ENCODE data around the gene SLC11A1.

DNA sequence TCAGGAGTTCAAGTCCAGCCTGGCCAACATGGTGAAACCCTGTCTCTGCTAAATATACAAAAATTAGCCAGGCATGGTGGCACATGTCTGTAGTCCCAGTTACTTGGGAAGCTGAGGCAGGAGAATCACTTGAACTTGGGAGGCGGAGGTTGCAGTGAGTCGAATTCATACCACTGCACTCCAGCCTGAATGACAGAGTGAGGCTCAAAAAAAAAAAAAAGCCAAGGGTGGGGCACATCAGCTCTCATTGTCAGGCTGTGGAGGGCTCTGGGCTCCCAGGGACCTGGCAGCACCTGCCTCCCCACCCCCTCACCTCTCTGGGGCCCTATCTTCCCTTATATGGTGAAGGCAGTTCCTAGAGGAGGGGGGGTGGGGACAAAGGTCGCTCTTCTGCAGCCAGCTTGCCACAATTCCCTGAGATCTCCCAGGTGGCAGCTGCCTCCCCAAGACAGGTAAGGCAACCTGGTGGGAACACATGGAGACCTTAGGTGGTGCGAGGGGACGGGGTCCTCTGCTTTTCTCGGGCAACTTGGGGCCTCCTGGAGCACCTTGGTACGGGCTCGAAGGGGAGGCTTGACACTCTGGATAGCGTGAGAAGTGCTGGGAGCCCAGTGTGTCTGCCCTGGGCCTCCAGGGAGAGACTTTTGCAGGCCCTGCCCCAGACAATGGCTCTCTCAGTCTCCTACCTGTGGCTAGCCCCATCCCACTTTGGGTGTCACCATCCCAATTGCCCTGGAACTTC lies 36.8 kb downstream of the SLC11A1 start, which contains the start of gene VIL1:
- no peak for TF ChIP-seq POLR2A (IDR thresholded peaks at IDR 0.05)
- TF ChIP-seq, protein P1, sequence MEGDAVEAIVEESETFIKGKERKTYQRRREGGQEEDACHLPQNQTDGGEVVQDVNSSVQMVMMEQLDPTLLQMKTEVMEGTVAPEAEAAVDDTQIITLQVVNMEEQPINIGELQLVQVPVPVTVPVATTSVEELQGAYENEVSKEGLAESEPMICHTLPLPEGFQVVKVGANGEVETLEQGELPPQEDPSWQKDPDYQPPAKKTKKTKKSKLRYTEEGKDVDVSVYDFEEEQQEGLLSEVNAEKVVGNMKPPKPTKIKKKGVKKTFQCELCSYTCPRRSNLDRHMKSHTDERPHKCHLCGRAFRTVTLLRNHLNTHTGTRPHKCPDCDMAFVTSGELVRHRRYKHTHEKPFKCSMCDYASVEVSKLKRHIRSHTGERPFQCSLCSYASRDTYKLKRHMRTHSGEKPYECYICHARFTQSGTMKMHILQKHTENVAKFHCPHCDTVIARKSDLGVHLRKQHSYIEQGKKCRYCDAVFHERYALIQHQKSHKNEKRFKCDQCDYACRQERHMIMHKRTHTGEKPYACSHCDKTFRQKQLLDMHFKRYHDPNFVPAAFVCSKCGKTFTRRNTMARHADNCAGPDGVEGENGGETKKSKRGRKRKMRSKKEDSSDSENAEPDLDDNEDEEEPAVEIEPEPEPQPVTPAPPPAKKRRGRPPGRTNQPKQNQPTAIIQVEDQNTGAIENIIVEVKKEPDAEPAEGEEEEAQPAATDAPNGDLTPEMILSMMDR (IDR thresholded peaks at IDR 0.05): no peak
- no peak for TF ChIP-seq POLR2AphosphoS5 (IDR thresholded peaks at IDR 0.05)

Measured in stomach (tissue), 4 donors.